WTC11 (cell line): ENCODE data around the gene NUMA1. TPM values are rescaled to one million over a fixed set of nuclear protein-coding genes. Genes with fewer than 3 reads are reported as not detected.
A peak's percentile ranks its signal among the peaks of the same experiment; 100 is the strongest.

Experiments
- ATAC-seq: fragments of 200-7000 bp; cut with Tn5 transposase; 2 replicates; pipeline ENCODE4 v1.10.0; 2021; ENCODE audit warnings: mild to moderate bottlenecking, moderate library complexity
- CTCF ChIA-PET: fragments of 300-600 bp; sonication (Branson Sonifier 250); formaldehyde crosslinking; loops from one replicate; lab custom pipeline; 2021; ENCODE audit warnings: antibody characterized with exemption; lab: Charles Lee
- POLR2A ChIA-PET: fragments of 350-600 bp; sonication (Branson Sonifier 250); formaldehyde crosslinking; loops from one replicate; lab custom pipeline; 2021; ENCODE audit warnings: antibody characterized with exemption; lab: Charles Lee
- DNase-seq: peaks from one replicate; pipeline ENCODE4 v3.0.0; 2021; ENCODE audit warnings: low spot score
- H3K27ac Mint-ChIP-seq: 2 replicates; pipeline ENCODE4 v1.8.0; 2021; ENCODE audit warnings: mixed read lengths
- H3K27me3 Mint-ChIP-seq: 2 replicates; pipeline ENCODE4 v1.8.0; 2021; ENCODE audit warnings: low read depth, mild to moderate bottlenecking, moderate library complexity, mixed read lengths
- H3K36me3 Mint-ChIP-seq: 2 replicates; pipeline ENCODE4 v1.8.0; 2021; ENCODE audit warnings: mixed read lengths
- H3K4me1 Mint-ChIP-seq: 2 replicates; pipeline ENCODE4 v1.8.0; 2022; ENCODE audit warnings: mixed read lengths
- H3K4me3 Mint-ChIP-seq: 2 replicates; pipeline ENCODE4 v1.8.0; 2021; ENCODE audit warnings: mild to moderate bottlenecking, moderate library complexity, mixed read lengths
- H3K9me3 Mint-ChIP-seq: 2 replicates; pipeline ENCODE4 v1.8.0; 2021; ENCODE audit warnings: mixed read lengths
- ARID4B ChIP-seq: sonication (generic); formaldehyde crosslinking; IDR thresholded peaks from 2 replicates; pipeline ENCODE4 v1.8.0; 2023; ENCODE audit warnings: missing genetic modification reagents, mild to moderate bottlenecking, borderline replicate concordance
- CREB1 ChIP-seq: sonication (generic); formaldehyde crosslinking; IDR thresholded peaks from 2 replicates; pipeline ENCODE4 v1.8.0; 2023; ENCODE audit warnings: mild to moderate bottlenecking, missing genetic modification reagents
- EMX1 ChIP-seq: fragments of 250-450 bp; sonication (Bioruptor Pico); IDR thresholded peaks from 2 replicates; pipeline ENCODE4 v1.8.0; 2021; ENCODE audit warnings: mild to moderate bottlenecking
- ERG ChIP-seq: fragments of 250-450 bp; sonication (Bioruptor Pico); IDR thresholded peaks from 2 replicates; pipeline ENCODE4 v1.8.0; 2021; ENCODE audit warnings: mild to moderate bottlenecking
- FOXP1 ChIP-seq: sonication (generic); formaldehyde crosslinking; IDR thresholded peaks from 2 replicates; pipeline ENCODE4 v1.8.0; 2022; ENCODE audit warnings: missing genetic modification reagents, mild to moderate bottlenecking, moderate library complexity, borderline replicate concordance
- GABPB1 ChIP-seq: sonication (generic); formaldehyde crosslinking; IDR thresholded peaks from 2 replicates; pipeline ENCODE4 v1.8.1; 2023; ENCODE audit warnings: mild to moderate bottlenecking, missing genetic modification reagents
- JAZF1 ChIP-seq: fragments of 250-450 bp; sonication (Bioruptor Pico); IDR thresholded peaks from 2 replicates; pipeline ENCODE4 v1.9.0; 2021; ENCODE audit warnings: moderate library complexity, mild to moderate bottlenecking, inconsistent platforms
- KAT7 ChIP-seq: sonication (generic); formaldehyde crosslinking; IDR thresholded peaks from 2 replicates; pipeline ENCODE4 v1.8.1; 2023; ENCODE audit warnings: missing genetic modification reagents, mild to moderate bottlenecking, borderline replicate concordance
- MXD4 ChIP-seq: fragments of 250-450 bp; sonication (Bioruptor Pico); IDR thresholded peaks from 2 replicates; pipeline ENCODE4 v1.8.0; 2021; ENCODE audit warnings: mild to moderate bottlenecking, moderate library complexity, borderline replicate concordance
- NFE2L1 ChIP-seq: sonication (generic); formaldehyde crosslinking; IDR thresholded peaks from 2 replicates; pipeline ENCODE4 v1.8.1; 2023; ENCODE audit warnings: missing genetic modification reagents
- NFYB ChIP-seq: sonication (generic); formaldehyde crosslinking; conservative IDR thresholded peaks from 2 replicates; pipeline ENCODE4 v1.8.0; 2022; ENCODE audit warnings: low read depth, missing genetic modification reagents
- NR1H2 ChIP-seq: sonication (generic); formaldehyde crosslinking; IDR thresholded peaks from 2 replicates; pipeline ENCODE4 v1.9.0; 2021; ENCODE audit warnings: mild to moderate bottlenecking, moderate library complexity, missing genetic modification reagents
- OVOL2 ChIP-seq: fragments of 250-450 bp; sonication (Bioruptor Pico); IDR thresholded peaks from 2 replicates; pipeline ENCODE4 v1.9.0; 2021; ENCODE audit warnings: mild to moderate bottlenecking, borderline replicate concordance
- SMAD4 ChIP-seq: sonication (generic); formaldehyde crosslinking; IDR thresholded peaks from 2 replicates; pipeline ENCODE4 v1.8.0; 2022; ENCODE audit warnings: mild to moderate bottlenecking, missing genetic modification reagents
- SP1 ChIP-seq: sonication (generic); formaldehyde crosslinking; conservative IDR thresholded peaks from 2 replicates; pipeline ENCODE4 v1.8.1; 2022; ENCODE audit warnings: missing genetic modification reagents
- TP53 ChIP-seq: sonication (generic); formaldehyde crosslinking; IDR thresholded peaks from 2 replicates; pipeline ENCODE4 v1.8.1; 2023; ENCODE audit warnings: mild to moderate bottlenecking, missing genetic modification reagents
- USF1 ChIP-seq: sonication (generic); formaldehyde crosslinking; IDR thresholded peaks from 2 replicates; pipeline ENCODE4 v1.8.0; 2022; ENCODE audit warnings: mild to moderate bottlenecking, missing genetic modification reagents
- USF2 ChIP-seq: sonication (generic); formaldehyde crosslinking; IDR thresholded peaks from 2 replicates; pipeline ENCODE4 v1.8.1; 2023; ENCODE audit warnings: mild to moderate bottlenecking, missing genetic modification reagents, moderate library complexity
- ZNF121 ChIP-seq: sonication (generic); formaldehyde crosslinking; IDR thresholded peaks from 2 replicates; pipeline ENCODE4 v1.8.0; 2023; ENCODE audit warnings: missing genetic modification reagents
- ZNF281 ChIP-seq: sonication (generic); formaldehyde crosslinking; IDR thresholded peaks from 2 replicates; pipeline ENCODE4 v1.8.0; 2023; ENCODE audit warnings: mild to moderate bottlenecking, missing genetic modification reagents
- ZSCAN18 ChIP-seq: fragments of 250-450 bp; sonication (Bioruptor Pico); IDR thresholded peaks from 2 replicates; pipeline ENCODE4 v2.1.2; 2022; ENCODE audit warnings: mild to moderate bottlenecking, moderate library complexity
- total RNA-seq: library from RNA; stranded (reverse); gene quantifications from 3 replicates; pipeline ENCODE4 v1.2.3, GENCODE V29; 2021

The NUMA1 gene
- total RNA-seq, 1 experiment from 2014 or later: 147 TPM

- Mint-ChIP-seq H3K36me3 (peaks cover 5% of the 10 kb centered on the region), H3K4me1 (peaks cover 27% of the 10 kb centered on the region), H3K27ac (peak overlapping the region; percentile 98), H3K27me3 (no peaks in the 10 kb centered on the region), H3K9me3 (no peaks in the 10 kb centered on the region), H3K4me3 (peak overlapping the region; percentile 95)
- no peak for DNase-seq
- POLR2A ChIA-PET: no interaction called here
- no peak for ATAC-seq
- no peak for TF ChIP-seq TP53
- 0 out of 2 replicates have a peak, but pooled peaks have one; percentile 51 for TF ChIP-seq NFE2L1 (CRISPR knock-in tag)
- CTCF ChIA-PET: interaction anchor here (0.9 kb wide), 1 partner anchor 48 kb away, joined by 4 read pairs; no protein-coding TSS in a partner anchor
Measured at GRCh38 chr11:72103754-72104167, 23.4 kb upstream of the NUMA1 start.

GRCh38 chr11:72102946-72103753 lies 22.8 kb upstream of the NUMA1 start, which contains the start of gene LAMTOR1:
Gene LAMTOR1, minus strand, starts transcription at chr11:72103297. Its CDS starts 73 bp downstream, at chr11:72103224.
- CTCF ChIA-PET: interaction anchor here (0.9 to 3.4 kb wide), 3 partner anchors 12 to 78 kb away, joined by 4 to 18 read pairs (median 7); no protein-coding TSS in a partner anchor
- TF ChIP-seq MXD4 (CRISPR knock-in tag): no peak
- TF ChIP-seq USF2 (CRISPR knock-in tag): peak; percentile 98
- TF ChIP-seq ARID4B (CRISPR knock-in tag): no peak
- TF ChIP-seq OVOL2 (CRISPR knock-in tag): no peak
- peak; percentile 5; the same call in 1 of the 2 replicates for TF ChIP-seq GABPB1 (CRISPR knock-in tag)
- TF ChIP-seq NR1H2 (CRISPR knock-in tag): no peak
- TF ChIP-seq ZNF121 (CRISPR knock-in tag): no peak
- TF ChIP-seq SP1 (CRISPR knock-in tag): peak; percentile 81
- TF ChIP-seq EMX1 (CRISPR knock-in tag): no peak
- TF ChIP-seq KAT7: 0 out of 2 replicates have a peak, but pooled peaks have one; percentile 35
- 0 out of 2 replicates have a peak, but pooled peaks have one; percentile 37 for TF ChIP-seq FOXP1 (CRISPR knock-in tag)
- no peak for TF ChIP-seq JAZF1 (CRISPR knock-in tag)
- TF ChIP-seq USF1 (CRISPR knock-in tag): peak; percentile 99
- peak; percentile 60; the same call in 1 of the 2 replicates for TF ChIP-seq CREB1 (CRISPR knock-in tag)
- TF ChIP-seq ZSCAN18: no peak
- TF ChIP-seq NFYB: peak; percentile 54; the same call in 1 of the 2 replicates
- TF ChIP-seq SMAD4 (CRISPR knock-in tag): no peak
- TF ChIP-seq ZNF281 (CRISPR knock-in tag): 0 out of 2 replicates have a peak, but pooled peaks have one; percentile 22
- TF ChIP-seq ERG (CRISPR knock-in tag): 0 out of 2 replicates have a peak, but pooled peaks have one; percentile 19

More at GRCh38 chr11:72102946-72103753, 22.8 kb upstream of the NUMA1 start, which contains the start of gene LAMTOR1:
- H3K27me3 Mint-ChIP-seq: no peaks in the 10 kb centered on the region
- H3K9me3 Mint-ChIP-seq: no peaks in the 10 kb centered on the region
- H3K4me3 Mint-ChIP-seq: peak within 1 kb of the TSS; percentile 95
- peak within 1 kb of the TSS; percentile 98 for H3K27ac Mint-ChIP-seq
- DNase-seq (peak; percentile 99), ATAC-seq (peak; percentile 93)
- POLR2A ChIA-PET: no interaction called here
- peaks cover 11% of the 10 kb centered on the region for H3K36me3 Mint-ChIP-seq
- H3K4me1 Mint-ChIP-seq: peaks cover 27% of the 10 kb centered on the region
